Caco-2 (cell line): Measurements from ENCODE around the gene ZNF511. TPM values are rescaled to one million over a fixed set of nuclear protein-coding genes. Genes with fewer than 3 reads are reported as not detected.
A peak's percentile ranks its signal among the peaks of the same experiment; 100 is the strongest.
"Not testable (repeated sequence)": the region's sequence is repeated elsewhere in the genome, so short reads cannot be mapped to it uniquely, and the experiment has no call there.

Experiments
- BruUV-seq: library from RNA; stranded (reverse); fragments of 400-500 nt; replicated peaks from 2 replicates; lab custom pipeline; 2021; lab: Mats Ljungman, UMichigan
- CTCF ChIA-PET: fragments of 300-600 bp; sonication (Branson Sonifier 250); formaldehyde crosslinking; loops from one replicate; lab custom pipeline; 2022; ENCODE audit warnings: antibody characterized with exemption; lab: Charles Lee
- POLR2A ChIA-PET: fragments of 300-600 bp; sonication (Branson Sonifier 250); formaldehyde crosslinking; loops from one replicate; lab custom pipeline; 2022; ENCODE audit warnings: antibody characterized with exemption; lab: Charles Lee
- DNase-seq, 2 experiments: peaks; one replicate each; pipeline versions ENCODE4 v3.0.0 to v3.0.0-alpha.2; 2020 to 2022
- H3K27me3 ChIP-seq: replicated peaks from 2 replicates; pipeline ENCODE4 v1.6.0; 2011; ENCODE audit warnings: low read length; ENCODE audit not compliant: control insufficient read depth, insufficient read depth
- H3K36me3 ChIP-seq: 2 replicates; pipeline ENCODE4 v1.5.1; 2011; ENCODE audit warnings: low read length; ENCODE audit not compliant: control insufficient read depth, insufficient read depth
- H3K4me1 ChIP-seq: fragments of 250-450 bp; sonication (Bioruptor Pico); 2 replicates; pipeline ENCODE4 v1.5.1; 2020; ENCODE audit warnings: mild to moderate bottlenecking
- H3K4me3 ChIP-seq: 2 replicates; pipeline ENCODE4 v1.5.1; 2011; ENCODE audit warnings: low read depth, mild to moderate bottlenecking, control low read depth, low read length
- H3K9me3 ChIP-seq: fragments of 250-450 bp; sonication (Bioruptor Pico); 2 replicates; pipeline ENCODE4 v1.5.1; 2020; ENCODE audit warnings: mild to moderate bottlenecking, moderate library complexity
- H3K27ac Mint-ChIP-seq: one replicate; pipeline ENCODE4 v1.8.0; 2022; ENCODE audit warnings: mixed read lengths; ENCODE audit not compliant: unreplicated experiment
- H3K27me3 Mint-ChIP-seq: one replicate; pipeline ENCODE4 v1.8.0; 2022; ENCODE audit warnings: mixed read lengths; ENCODE audit not compliant: insufficient read depth, unreplicated experiment
- H3K36me3 Mint-ChIP-seq: one replicate; pipeline ENCODE4 v1.8.0; 2022; ENCODE audit warnings: mild to moderate bottlenecking, mixed read lengths; ENCODE audit not compliant: insufficient read depth, unreplicated experiment
- H3K4me1 Mint-ChIP-seq: one replicate; pipeline ENCODE4 v1.8.0; 2022; ENCODE audit warnings: low read depth, mixed read lengths; ENCODE audit not compliant: unreplicated experiment
- H3K4me3 Mint-ChIP-seq: one replicate; pipeline ENCODE4 v1.8.0; 2022; ENCODE audit warnings: mild to moderate bottlenecking, moderate library complexity, mixed read lengths; ENCODE audit not compliant: unreplicated experiment
- H3K9me3 Mint-ChIP-seq: one replicate; pipeline ENCODE4 v1.8.0; 2022; ENCODE audit warnings: mixed read lengths; ENCODE audit not compliant: unreplicated experiment
- CTCF ChIP-seq, 2 experiments: fragments of 200-600 bp in 1 of 2; IDR thresholded peaks; 1 replicate in 1 of 2; 2 replicates in 1 of 2; pipeline versions ENCODE4 v1.5.1 to v1.8.0; 2011 to 2022; ENCODE audit warnings: antibody characterized with exemption in 1 of 2, control low read depth in 1 of 2, inconsistent platforms in 1 of 2, low read depth in 1 of 2, low read length in 1 of 2, mild to moderate bottlenecking in 1 of 2, moderate library complexity in 1 of 2; ENCODE audit not compliant: insufficient read depth in 1 of 2, severe bottlenecking in 1 of 2, unreplicated experiment in 1 of 2
- intact Hi-C: fragments of 100-400 bp; cut with micrococcal nuclease; formaldehyde crosslinking; loops from one replicate; pipeline ENCODE4 v1.10.0; 2022; ENCODE audit not compliant: unreplicated experiment
- total RNA-seq: library from RNA; stranded (reverse); gene quantifications from 2 replicates; pipeline ENCODE4 v1.2.3, GENCODE V29; 2022

Gene ZNF511
- total RNA-seq, 1 experiment from 2014 or later: 98.5 TPM

GRCh38 chr10:133322064-133322709 is 13.5 kb downstream of the ZNF511 start:
- H3K9me3 ChIP-seq: peaks cover 13% of the 10 kb centered on the region
- POLR2A ChIA-PET, intact Hi-C loops, DNase-seq, H3K36me3 Mint-ChIP-seq, H3K4me3 Mint-ChIP-seq, H3K36me3 ChIP-seq, CTCF ChIA-PET, BruUV-seq, H3K27ac Mint-ChIP-seq, H3K4me3 ChIP-seq, H3K27me3 Mint-ChIP-seq, H3K27me3 ChIP-seq: not testable (repeated sequence)
- H3K9me3 Mint-ChIP-seq: peaks cover 12% of the 10 kb centered on the region
- H3K4me1 Mint-ChIP-seq: peaks cover 14% of the 10 kb centered on the region
- peaks cover 18% of the 10 kb centered on the region for H3K4me1 ChIP-seq

- no TSS peak for BruUV-seq
- intact Hi-C loops: no loop called here
- Mint-ChIP-seq H3K36me3 (peaks cover 6% of the 10 kb centered on the region), H3K27me3 (peaks cover 5% of the 10 kb centered on the region), H3K4me3 (no peak overlapping the region), H3K4me1 (peaks cover 9% of the 10 kb centered on the region), H3K9me3 (peaks cover 12% of the 10 kb centered on the region), H3K27ac (no peak overlapping the region)
- H3K36me3 ChIP-seq: no peaks in the 10 kb centered on the region
- H3K9me3 ChIP-seq: peaks cover 13% of the 10 kb centered on the region
- CTCF ChIA-PET: interaction anchor here (0.8 kb wide), 2 partner anchors 10 to 66 kb away, joined by 3 to 6 read pairs; no protein-coding TSS in a partner anchor
- H3K4me3 ChIP-seq: no peak overlapping the region
- POLR2A ChIA-PET: interaction anchor here (0.6 to 0.9 kb wide), 5 partner anchors 19 to 55 kb away, joined by 3 to 7 read pairs (median 4); partner anchors contain the start of gene PAOX
- TF ChIP-seq CTCF (IDR thresholded peaks at IDR 0.05; ENCODE audit: insufficient read depth in 1 of 2, low read depth in 1 of 2, low read length in 1 of 2, severe bottlenecking in 1 of 2, unreplicated experiment in 1 of 2): no peak
- H3K27me3 ChIP-seq: no peaks in the 10 kb centered on the region
- DNase-seq: peak; percentile 68 to 82
- peaks cover 11% of the 10 kb centered on the region; the same call in 1 of the 2 replicates for H3K4me1 ChIP-seq
These were observed 15.6 kb downstream of the ZNF511 start for GRCh38 chr10:133324198-133324792.

- TF ChIP-seq CTCF (IDR thresholded peaks at IDR 0.05; ENCODE audit: insufficient read depth in 1 of 2, low read depth in 1 of 2, low read length in 1 of 2, severe bottlenecking in 1 of 2, unreplicated experiment in 1 of 2): no peak
- Mint-ChIP-seq H3K36me3 (peaks cover 8% of the 10 kb centered on the region), H3K4me3 (peak overlapping the region; percentile 86), H3K4me1 (peaks cover 7% of the 10 kb centered on the region), H3K27ac (no peak overlapping the region), H3K9me3 (peaks cover 9% of the 10 kb centered on the region), H3K27me3 (peaks cover 6% of the 10 kb centered on the region)
- no peak overlapping the region for H3K4me3 ChIP-seq
- peaks cover 11% of the 10 kb centered on the region; the same call in 1 of the 2 replicates for H3K4me1 ChIP-seq
- no peaks in the 10 kb centered on the region for H3K27me3 ChIP-seq
- CTCF ChIA-PET: interaction anchor here (0.8 kb wide), 2 partner anchors 11 to 67 kb away, joined by 3 to 6 read pairs; no protein-coding TSS in a partner anchor
- no peaks in the 10 kb centered on the region for H3K36me3 ChIP-seq
- no peak for DNase-seq
- no TSS peak for BruUV-seq
- peaks cover 13% of the 10 kb centered on the region for H3K9me3 ChIP-seq
- intact Hi-C loops: loop anchor here (5.0 kb wide), 1 partner anchor 67 kb away; the partner anchor contains the start of gene MTG1
- POLR2A ChIA-PET: interaction anchor here (0.7 to 0.9 kb wide), 2 partner anchors 27 to 54 kb away, joined by 4 to 7 read pairs; partner anchors contain the start of gene PAOX
These were observed 16.1 kb downstream of the ZNF511 start for GRCh38 chr10:133324857-133325260.
